ENCODE results near the gene OSR1.
"Not testable (repeated sequence)": the region's sequence is repeated elsewhere in the genome, so short reads cannot be mapped to it uniquely, and the experiment has no call there.

The OSR1 gene

GRCh38 chr2:19330436-19330835 lies 28.0 kb downstream of the OSR1 start:
- no peak for DNase-seq

GRCh38 chr2:19329445-19329844 lies 29.0 kb downstream of the OSR1 start:
- DNase-seq: no peak

DNA sequence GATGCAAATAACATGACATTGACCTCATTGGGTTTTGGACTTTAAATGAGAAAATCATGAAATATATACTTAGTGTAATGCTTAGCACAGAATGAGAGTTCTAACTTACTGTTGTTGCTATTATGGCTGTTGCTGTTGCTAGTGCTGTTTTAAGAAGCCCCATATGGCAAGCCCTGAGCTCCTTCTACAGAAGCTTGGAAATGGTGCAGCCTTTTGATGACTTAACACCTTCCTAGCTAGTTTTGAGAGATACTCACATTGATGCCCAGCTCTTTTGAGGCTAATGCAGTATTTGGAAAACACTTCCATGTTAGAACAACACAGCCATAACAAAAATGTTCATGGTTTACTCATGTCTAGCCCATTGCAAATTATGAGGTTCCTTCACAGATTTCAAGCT lies 30.9 kb downstream of the OSR1 start:
- DNase-seq: no peak

GRCh38 chr2:19321946-19322345 lies 36.5 kb downstream of the OSR1 start:
- no peak for DNase-seq

GRCh38 chr2:19320813-19321212 lies 37.6 kb downstream of the OSR1 start:
- no peak for DNase-seq

GRCh38 chr2:19319698-19320097 lies 38.7 kb downstream of the OSR1 start:
- DNase-seq: no peak

DNA sequence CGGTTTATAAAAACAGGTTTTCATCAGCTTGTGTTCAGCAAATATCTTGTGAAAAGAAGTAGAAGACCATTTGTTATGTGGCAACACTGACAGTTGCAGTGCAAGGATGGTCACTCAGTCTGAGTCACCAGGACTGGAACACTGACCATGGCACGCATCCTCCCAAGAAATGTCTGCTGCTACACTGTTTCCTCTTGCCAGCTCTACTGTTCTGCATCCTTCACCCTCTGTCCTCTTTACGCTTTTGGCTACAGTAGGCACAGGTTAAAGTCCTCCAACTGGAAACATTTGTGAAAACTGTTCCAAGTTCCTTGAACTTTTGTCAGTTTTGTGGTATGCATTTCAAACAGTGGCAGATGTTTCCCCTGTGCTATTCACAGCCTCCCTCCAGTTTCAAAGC lies 39.4 kb downstream of the OSR1 start:
- DNase-seq: no peak

- no peak for DNase-seq
Measured at GRCh38 chr2:19313553-19313952, 44.9 kb downstream of the OSR1 start.

GRCh38 chr2:19312949-19313348 lies 45.5 kb downstream of the OSR1 start:
- DNase-seq: no peak

DNA sequence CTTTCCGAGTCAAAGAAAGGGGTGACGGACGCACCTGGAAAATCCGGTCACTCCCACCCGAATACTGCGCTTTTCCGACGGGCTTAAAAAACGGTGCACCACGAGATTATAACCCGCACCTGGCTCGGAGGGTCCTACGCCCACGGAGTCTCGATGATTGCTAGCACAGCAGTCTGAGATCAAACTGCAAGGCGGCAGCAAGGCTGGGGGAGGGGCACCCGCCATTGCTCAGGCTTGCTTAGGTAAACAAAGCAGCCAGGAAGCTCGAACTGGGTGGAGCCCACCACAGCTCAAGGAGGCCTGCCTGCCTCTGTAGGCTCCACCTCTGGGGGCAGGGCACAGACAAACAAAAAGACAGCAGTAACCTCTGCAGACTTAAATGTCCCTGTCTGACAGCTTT lies 52.4 kb downstream of the OSR1 start:
- DNase-seq: not testable (repeated sequence)

DNA sequence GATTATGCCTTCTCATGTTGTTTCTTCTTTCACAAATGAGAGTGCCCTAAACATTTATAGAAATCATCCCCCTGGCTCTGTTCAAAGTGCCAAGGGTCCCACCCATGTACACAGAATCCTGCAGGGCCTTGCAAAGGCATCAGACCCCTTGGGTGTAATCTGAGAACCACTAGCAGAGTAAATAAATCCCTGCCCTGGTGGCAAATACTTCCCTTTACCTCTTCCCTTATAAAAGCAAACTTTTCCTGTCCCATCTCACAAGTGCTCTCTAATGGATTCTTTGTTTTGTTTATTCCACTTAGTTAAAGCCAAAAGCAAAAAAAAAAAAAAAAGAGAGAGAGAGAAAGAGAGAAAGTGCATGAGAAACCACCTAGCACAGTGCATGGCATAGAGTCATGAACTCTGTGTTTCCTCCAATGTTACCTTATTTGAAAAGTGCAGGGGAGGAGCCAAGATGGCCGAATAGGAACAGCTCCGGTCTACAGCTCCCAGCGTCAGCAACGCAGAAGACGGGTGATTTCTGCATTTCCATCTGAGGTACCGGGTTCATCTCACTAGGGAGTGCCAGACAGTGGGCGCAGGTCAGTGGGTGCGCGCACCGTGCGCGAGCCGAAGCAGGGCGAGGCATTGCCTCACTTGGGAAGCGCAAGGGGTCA lies 52.9 kb downstream of the OSR1 start:
- not testable (repeated sequence) for DNase-seq

- no peak for DNase-seq
Measured at GRCh38 chr2:19301706-19302105, 56.7 kb downstream of the OSR1 start.
